ENCODE results near the gene PAX7.

- TF ChIP-seq POLR2A (IDR thresholded peaks at IDR 0.05; ENCODE audit: low read depth) = no peak
- no peak for TF ChIP-seq EP300 (IDR thresholded peaks at IDR 0.05)
- no peak for TF ChIP-seq CTCF (IDR thresholded peaks at IDR 0.05)
- no peak for TF ChIP-seq POLR2AphosphoS5 (IDR thresholded peaks at IDR 0.05)
Observed at GRCh38 chr1:18697541-18697940, 66.9 kb downstream of the PAX7 start.
